NCI-H1092 (cell line): ENCODE data around the gene TUBB8B.
"Not testable (repeated sequence)": the region's sequence is repeated elsewhere in the genome, so short reads cannot be mapped to it uniquely, and the experiment has no call there.

Source experiments
- DNase-seq: peaks from one replicate; lab custom pipeline; 2025; lab: John Stamatoyannopoulos, UW

Gene TUBB8B

GRCh38 chr18:49176-49665 lies at the start of gene TUBB8B:
TSS of gene TUBB8B (minus strand) at chr18:49615. CDS start at chr18:49557, 58 bp downstream.
- DNase-seq: not testable (repeated sequence)

GRCh38 chr18:97252-97914 lies 48.0 kb upstream of the TUBB8B start:
- DNase-seq: not testable (repeated sequence)

GRCh38 chr18:96767-97131 lies 47.3 kb upstream of the TUBB8B start:
- DNase-seq: not testable (repeated sequence)

GRCh38 chr18:96101-96766 lies 46.8 kb upstream of the TUBB8B start:
- DNase-seq: not testable (repeated sequence)

GRCh38 chr18:95580-95979 lies 46.2 kb upstream of the TUBB8B start:
- DNase-seq: not testable (repeated sequence)

- DNase-seq: not testable (repeated sequence)
These were observed 44.5 kb upstream of the TUBB8B start for GRCh38 chr18:93897-94408.

- not testable (repeated sequence) for DNase-seq
These were observed 42.1 kb upstream of the TUBB8B start for GRCh38 chr18:91561-91960.

- not testable (repeated sequence) for DNase-seq
These were observed 41.2 kb upstream of the TUBB8B start for GRCh38 chr18:90396-91193.

- not testable (repeated sequence) for DNase-seq
These were observed 39.7 kb upstream of the TUBB8B start for GRCh38 chr18:89124-89523.

GRCh38 chr18:84801-85200 lies 35.4 kb upstream of the TUBB8B start:
- DNase-seq: not testable (repeated sequence)

GRCh38 chr18:82626-83209 lies 33.3 kb upstream of the TUBB8B start:
- DNase-seq: not testable (repeated sequence)

- not testable (repeated sequence) for DNase-seq
These were observed 31.5 kb upstream of the TUBB8B start for GRCh38 chr18:80881-81280.

GRCh38 chr18:80202-80601 lies 30.8 kb upstream of the TUBB8B start:
- not testable (repeated sequence) for DNase-seq

GRCh38 chr18:75525-76160 lies 26.2 kb upstream of the TUBB8B start:
- not testable (repeated sequence) for DNase-seq

- not testable (repeated sequence) for DNase-seq
These were observed 23.9 kb upstream of the TUBB8B start for GRCh38 chr18:73181-73777.

GRCh38 chr18:67701-68100 lies 18.3 kb upstream of the TUBB8B start:
- DNase-seq: not testable (repeated sequence)

GRCh38 chr18:64279-64678 lies 14.9 kb upstream of the TUBB8B start:
- not testable (repeated sequence) for DNase-seq

- not testable (repeated sequence) for DNase-seq
These were observed 14.2 kb upstream of the TUBB8B start for GRCh38 chr18:63656-64055.

GRCh38 chr18:54388-54787 lies 5.0 kb upstream of the TUBB8B start:
- not testable (repeated sequence) for DNase-seq

GRCh38 chr18:48696-49095 lies 719 bp downstream of the TUBB8B start:
- DNase-seq: not testable (repeated sequence)

- DNase-seq: not testable (repeated sequence)
These were observed 36.2 kb downstream of the TUBB8B start for GRCh38 chr18:13177-13576.
